Trophoblast cell (in vitro differentiated cells and primary cell): ENCODE results near the gene RFTN1.

Experiments used
- DNase-seq, 2 donors: peaks; one replicate each; pipeline ENCODE4 v3.0.0-alpha.2; 2016
- H2AFZ ChIP-seq: 2 replicates; pipeline ENCODE4 v1.6.1; 2013; ENCODE audit warnings: low read length, moderate library complexity, mild to moderate bottlenecking; ENCODE audit not compliant: insufficient read depth, poor library complexity
- H2AK5ac ChIP-seq: 2 replicates; pipeline ENCODE4 v1.6.1; 2013; ENCODE audit warnings: mild to moderate bottlenecking, low read length
- H2BK120ac ChIP-seq: 2 replicates; pipeline ENCODE4 v1.6.1; 2013; ENCODE audit warnings: low read length, mild to moderate bottlenecking, moderate library complexity; ENCODE audit not compliant: insufficient read depth, poor library complexity
- H2BK12ac ChIP-seq: 2 replicates; pipeline ENCODE4 v1.6.1; 2013; ENCODE audit warnings: mild to moderate bottlenecking, low read length, moderate library complexity
- H2BK5ac ChIP-seq: 2 replicates; pipeline ENCODE4 v1.6.1; 2013; ENCODE audit warnings: low read length, low read depth, moderate library complexity, mild to moderate bottlenecking; ENCODE audit not compliant: poor library complexity
- H3K14ac ChIP-seq: 2 replicates; pipeline ENCODE4 v1.6.1; 2013; ENCODE audit warnings: mild to moderate bottlenecking, low read length
- H3K18ac ChIP-seq: 2 replicates; pipeline ENCODE4 v1.6.1; 2013; ENCODE audit warnings: mild to moderate bottlenecking, low read length
- H3K23ac ChIP-seq: 2 replicates; pipeline ENCODE4 v1.6.1; 2013; ENCODE audit warnings: low read length
- H3K27ac ChIP-seq: 2 replicates; pipeline ENCODE4 v1.5.1; 2013; ENCODE audit warnings: low read depth, mild to moderate bottlenecking, inconsistent platforms, low read length, moderate library complexity
- H3K27me3 ChIP-seq: 2 replicates; pipeline ENCODE4 v1.6.1; 2013; ENCODE audit warnings: inconsistent platforms, mild to moderate bottlenecking, low read length, moderate library complexity; ENCODE audit not compliant: insufficient read depth
- H3K36me3 ChIP-seq, 2 experiments: 1 replicate in 1 of 2; 2 replicates in 1 of 2; pipeline ENCODE4 v1.6.1; 2013; ENCODE audit warnings: low read length in 2 of 2, mild to moderate bottlenecking in 2 of 2, moderate library complexity in 1 of 2; ENCODE audit not compliant: insufficient read depth in 2 of 2, control insufficient read depth in 1 of 2
- H3K4ac ChIP-seq: 2 replicates; pipeline ENCODE4 v1.6.1; 2013; ENCODE audit warnings: low read depth, mild to moderate bottlenecking, low read length, moderate library complexity
- H3K4me1 ChIP-seq, 2 experiments: 1 replicate in 1 of 2; 2 replicates in 1 of 2; pipeline ENCODE4 v1.6.1; 2013; ENCODE audit warnings: low read length in 2 of 2, mild to moderate bottlenecking in 2 of 2, moderate library complexity in 1 of 2; ENCODE audit not compliant: insufficient read depth in 2 of 2, control insufficient read depth in 1 of 2
- H3K4me2 ChIP-seq: 2 replicates; pipeline ENCODE4 v1.6.1; 2013; ENCODE audit warnings: inconsistent platforms, mild to moderate bottlenecking, low read length, moderate library complexity
- H3K4me3 ChIP-seq: 2 replicates; pipeline ENCODE4 v1.5.1; 2013; ENCODE audit warnings: mild to moderate bottlenecking, low read depth, low read length, inconsistent platforms
- H3K79me1 ChIP-seq: one replicate; pipeline ENCODE4 v1.6.1; 2013; ENCODE audit warnings: low read length
- H3K79me2 ChIP-seq: 2 replicates; pipeline ENCODE4 v1.6.1; 2013; ENCODE audit warnings: low read length, mild to moderate bottlenecking; ENCODE audit not compliant: control insufficient read depth, insufficient read depth, poor library complexity
- H3K9ac ChIP-seq: 2 replicates; pipeline ENCODE4 v1.6.1; 2013; ENCODE audit warnings: mild to moderate bottlenecking, low read length
- H3K9me3 ChIP-seq: 2 replicates; pipeline ENCODE4 v1.6.1; 2013; ENCODE audit warnings: low read depth, mild to moderate bottlenecking, control low read depth, inconsistent platforms, low read length; ENCODE audit not compliant: insufficient read depth
- H4K12ac ChIP-seq: 2 replicates; pipeline ENCODE4 v1.6.1; 2013; ENCODE audit warnings: low read depth, mild to moderate bottlenecking, low read length, moderate library complexity
- H4K8ac ChIP-seq: 2 replicates; pipeline ENCODE4 v1.6.1; 2013; ENCODE audit warnings: low read depth, mild to moderate bottlenecking, low read length, moderate library complexity
- H4K91ac ChIP-seq: one replicate; pipeline ENCODE4 v1.6.1; 2013; ENCODE audit warnings: low read depth, mild to moderate bottlenecking, low read length, moderate library complexity
- WGBS: extraction: QIAGEN DNeasy Blood & Tissue Kit; methylation state at CpG from one replicate; pipeline ENCODE4 v1.1.7; 2013; ENCODE audit warnings: missing lambda C conversion rate; ENCODE audit not compliant: insufficient read length, insufficient coverage; ENCODE audit errors: extremely low coverage; 5-methylcytosine and 5-hydroxymethylcytosine counted together

RFTN1 gene

GRCh38 chr3:16444344-16444743 lies 69.2 kb downstream of the RFTN1 start:
- Histone ChIP-seq H3K79me1 (no peaks in the 10 kb centered on the region), H3K27me3 (no peaks in the 10 kb centered on the region), H3K9ac (no peak overlapping the region), H3K36me3 (no peaks in the 10 kb centered on the region), H4K8ac (no peak overlapping the region), H3K14ac (no peak overlapping the region), H3K4me2 (no peak overlapping the region), H3K27ac (no peak overlapping the region), H3K79me2 (no peaks in the 10 kb centered on the region), H4K91ac (no peak overlapping the region), H3K4me1 (no peaks in the 10 kb centered on the region), H3K9me3 (no peaks in the 10 kb centered on the region), H3K4me3 (no peak overlapping the region), H2AK5ac (no peak overlapping the region), H2AFZ (no peak overlapping the region), H2BK120ac (no peak overlapping the region), H2BK12ac (no peak overlapping the region), H3K18ac (no peak overlapping the region), H3K4ac (no peak overlapping the region), H2BK5ac (no peak overlapping the region), H3K23ac (no peak overlapping the region), H4K12ac (no peak overlapping the region)
- no CpG with 5 or more reads among the region's 6 CpGs for WGBS
- no peak for DNase-seq

DNA sequence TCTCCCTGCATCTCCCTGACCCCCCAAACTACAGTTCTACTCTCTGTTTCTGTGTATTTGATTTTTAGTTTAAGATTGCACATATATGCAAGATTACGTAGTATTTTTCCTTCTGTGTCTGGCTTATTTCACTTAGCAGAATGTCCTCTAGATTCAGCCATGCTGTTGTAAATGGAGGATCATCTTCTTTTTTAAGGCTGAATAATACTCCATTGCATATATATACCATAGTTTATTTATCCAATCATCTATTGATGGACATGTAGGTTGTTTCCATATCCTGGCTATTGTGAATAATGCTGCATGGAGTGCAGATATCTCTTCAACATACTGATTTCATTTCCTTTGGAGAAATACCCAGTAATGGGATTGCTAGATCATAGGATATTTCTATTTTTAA lies 70.8 kb downstream of the RFTN1 start:
- no peak overlapping the region for H3K14ac ChIP-seq
- H4K91ac ChIP-seq, result no peak overlapping the region
- no peaks in the 10 kb centered on the region for H3K27me3 ChIP-seq
- no peaks in the 10 kb centered on the region for H3K9me3 ChIP-seq
- H4K8ac ChIP-seq, result no peak overlapping the region
- no peak overlapping the region for H2AK5ac ChIP-seq
- no peak overlapping the region for H4K12ac ChIP-seq
- no peaks in the 10 kb centered on the region for H3K79me2 ChIP-seq
- H2AFZ ChIP-seq, result no peak overlapping the region
- no peak overlapping the region for H3K27ac ChIP-seq
- H3K4me3 ChIP-seq, result no peak overlapping the region
- H2BK5ac ChIP-seq, result no peak overlapping the region
- no peak overlapping the region for H2BK12ac ChIP-seq
- WGBS, result no CpG with 5 or more reads among the region's 1 CpG
- no peak for DNase-seq
- H3K9ac ChIP-seq, result no peak overlapping the region
- no peak overlapping the region for H3K4me2 ChIP-seq
- no peak overlapping the region for H2BK120ac ChIP-seq
- no peaks in the 10 kb centered on the region for H3K36me3 ChIP-seq
- H3K4me1 ChIP-seq, result no peaks in the 10 kb centered on the region
- H3K18ac ChIP-seq, result no peak overlapping the region
- no peaks in the 10 kb centered on the region for H3K79me1 ChIP-seq
- H3K4ac ChIP-seq, result no peak overlapping the region
- no peak overlapping the region for H3K23ac ChIP-seq

GRCh38 chr3:16441371-16441875 lies 72.1 kb downstream of the RFTN1 start:
- Histone ChIP-seq H3K9me3 (no peaks in the 10 kb centered on the region), H2BK12ac (no peak overlapping the region), H3K4me2 (no peak overlapping the region), H3K27ac (no peak overlapping the region), H2BK120ac (no peak overlapping the region), H3K14ac (no peak overlapping the region), H3K4me3 (no peak overlapping the region), H3K4me1 (no peaks in the 10 kb centered on the region), H3K18ac (no peak overlapping the region), H3K27me3 (no peaks in the 10 kb centered on the region), H3K79me1 (no peaks in the 10 kb centered on the region), H4K12ac (no peak overlapping the region), H4K8ac (no peak overlapping the region), H2AFZ (no peak overlapping the region), H4K91ac (no peak overlapping the region), H2AK5ac (no peak overlapping the region), H3K79me2 (no peaks in the 10 kb centered on the region), H2BK5ac (no peak overlapping the region), H3K9ac (no peak overlapping the region), H3K23ac (no peak overlapping the region), H3K36me3 (no peaks in the 10 kb centered on the region), H3K4ac (no peak overlapping the region)
- no peak for DNase-seq
- WGBS, result no CpG with 5 or more reads among the region's 5 CpGs

- no peak for DNase-seq
- no peaks in the 10 kb centered on the region for H3K36me3 ChIP-seq
- no peak overlapping the region for H3K14ac ChIP-seq
- no peak overlapping the region for H2BK5ac ChIP-seq
- H3K18ac ChIP-seq, result no peak overlapping the region
- no peak overlapping the region for H3K23ac ChIP-seq
- H3K9ac ChIP-seq, result no peak overlapping the region
- H3K27me3 ChIP-seq, result no peaks in the 10 kb centered on the region
- no peak overlapping the region for H3K4me3 ChIP-seq
- H2BK120ac ChIP-seq, result no peak overlapping the region
- no CpG with 5 or more reads among the region's 13 CpGs for WGBS
- H2BK12ac ChIP-seq, result no peak overlapping the region
- H3K4me2 ChIP-seq, result no peak overlapping the region
- no peak overlapping the region for H4K8ac ChIP-seq
- H2AFZ ChIP-seq, result no peak overlapping the region
- H3K79me1 ChIP-seq, result no peaks in the 10 kb centered on the region
- H3K4ac ChIP-seq, result no peak overlapping the region
- H4K91ac ChIP-seq, result no peak overlapping the region
- H3K4me1 ChIP-seq, result no peaks in the 10 kb centered on the region
- H4K12ac ChIP-seq, result no peak overlapping the region
- H3K79me2 ChIP-seq, result no peaks in the 10 kb centered on the region
- no peak overlapping the region for H3K27ac ChIP-seq
- H3K9me3 ChIP-seq, result no peaks in the 10 kb centered on the region
- no peak overlapping the region for H2AK5ac ChIP-seq
Observed at GRCh38 chr3:16439848-16440708, 73.4 kb downstream of the RFTN1 start.
